GM19240 (cell line): ENCODE measurements around the gene JPT1.
"Not testable (repeated sequence)": the region's sequence is repeated elsewhere in the genome, so short reads cannot be mapped to it uniquely, and the experiment has no call there.

Source experiments
- DNase-seq: peaks from one replicate; pipeline ENCODE4 v3.0.0; 2011; ENCODE audit warnings: low spot score; ENCODE audit not compliant: insufficient read length

Gene JPT1, protein sequence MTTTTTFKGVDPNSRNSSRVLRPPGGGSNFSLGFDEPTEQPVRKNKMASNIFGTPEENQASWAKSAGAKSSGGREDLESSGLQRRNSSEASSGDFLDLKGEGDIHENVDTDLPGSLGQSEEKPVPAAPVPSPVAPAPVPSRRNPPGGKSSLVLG

DNA sequence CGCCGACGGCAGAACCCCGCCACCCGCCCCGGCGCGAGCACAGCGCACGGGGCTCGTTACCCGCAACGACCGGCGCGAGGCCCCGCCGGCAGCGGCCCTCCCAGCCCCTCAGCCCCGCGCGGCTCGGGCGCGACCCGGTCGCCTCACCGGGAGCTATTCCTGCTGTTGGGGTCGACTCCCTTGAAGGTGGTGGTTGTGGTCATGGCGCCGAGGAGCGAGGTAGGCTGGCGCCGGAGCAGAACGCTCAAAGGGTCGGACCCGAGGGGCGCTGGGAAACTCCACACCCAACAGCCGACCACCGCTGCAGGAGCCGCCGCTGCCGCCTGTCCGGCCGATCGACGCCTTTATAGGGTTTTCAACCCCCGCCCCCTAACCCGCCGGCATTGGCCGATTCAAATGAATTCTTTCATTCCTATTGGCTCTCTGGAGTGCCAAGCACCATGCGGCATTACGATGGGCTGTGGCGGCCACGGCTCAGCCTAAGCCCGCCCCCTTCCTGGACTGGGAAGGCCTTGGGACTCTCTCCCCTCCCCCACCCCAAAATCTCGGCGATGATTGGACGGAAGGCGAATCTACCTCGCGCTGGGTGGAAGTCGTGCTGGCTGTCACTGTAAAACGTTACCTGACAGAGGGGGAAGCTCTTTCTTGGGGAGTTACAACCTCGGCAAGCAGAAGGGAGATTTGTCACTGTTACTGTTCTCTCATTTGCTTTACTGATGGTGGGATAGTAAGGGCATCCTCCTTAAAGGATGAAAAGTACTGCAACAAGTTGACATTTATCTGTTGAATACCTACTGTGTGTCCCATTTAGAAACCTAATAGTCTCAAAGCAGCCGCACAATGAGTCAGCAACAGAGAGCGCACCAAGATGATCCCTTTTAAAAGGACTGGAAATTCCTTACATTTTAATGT, at the start of gene JPT1:
JPT1 (minus strand) TSS at position 318 of the 912 bp plus-strand sequence; CDS start at position 203, 115 bp downstream.
- peak; percentile 96 for DNase-seq

DNA sequence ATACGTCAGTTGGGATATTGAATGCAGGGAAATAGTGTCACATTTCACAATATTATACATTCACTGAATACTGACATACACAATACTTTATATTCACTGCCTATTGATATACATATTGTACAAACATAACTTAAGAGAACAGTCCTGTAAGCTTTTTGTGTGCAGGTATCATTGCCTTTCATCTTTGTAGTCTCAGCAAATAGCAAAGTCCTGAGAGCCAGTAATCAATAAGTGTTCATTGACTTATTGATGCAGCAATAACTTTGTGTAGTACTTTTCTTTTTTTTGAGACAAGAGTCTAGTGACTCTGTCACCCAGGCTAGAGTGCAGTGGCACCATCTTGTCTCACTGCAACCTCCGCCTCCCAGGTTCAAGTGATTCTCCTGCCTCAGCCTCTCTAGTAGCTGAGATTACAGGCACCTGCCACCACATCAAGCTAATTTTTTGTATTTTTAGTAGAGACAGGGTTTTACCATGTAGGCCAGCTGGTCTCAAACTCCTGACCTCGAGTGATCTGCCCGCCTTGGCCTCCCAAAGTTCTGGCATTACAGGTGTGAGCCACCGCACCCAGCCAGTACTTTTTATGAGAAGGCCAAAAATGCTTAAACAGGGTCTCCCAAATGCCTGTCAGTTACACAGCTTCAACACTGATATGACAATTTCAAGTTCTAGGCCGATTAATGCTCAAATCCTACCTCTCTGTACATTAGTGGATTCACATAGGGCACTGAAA, 45.7 kb upstream of the JPT1 start:
- DNase-seq = no peak

DNA sequence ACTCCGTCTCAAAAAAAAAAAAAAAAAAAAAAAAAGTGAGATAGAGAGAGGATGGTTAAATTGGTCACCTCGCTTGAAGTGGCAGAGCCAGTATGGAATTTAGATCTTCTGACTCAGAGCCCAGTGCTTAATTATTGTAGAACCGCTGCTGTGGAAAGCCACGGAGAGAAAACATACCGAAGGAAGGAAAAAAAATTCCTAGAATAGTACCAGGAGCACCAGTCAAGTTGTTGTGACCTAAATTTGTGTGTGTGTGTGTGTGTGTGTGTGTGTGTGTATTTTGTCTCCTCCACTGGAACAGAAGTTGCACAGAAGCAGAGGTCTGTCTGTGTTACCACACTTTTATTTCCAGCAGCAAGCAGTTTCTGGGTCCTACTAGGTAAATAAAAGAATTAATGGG, 40.6 kb upstream of the JPT1 start:
- DNase-seq = no peak

DNA sequence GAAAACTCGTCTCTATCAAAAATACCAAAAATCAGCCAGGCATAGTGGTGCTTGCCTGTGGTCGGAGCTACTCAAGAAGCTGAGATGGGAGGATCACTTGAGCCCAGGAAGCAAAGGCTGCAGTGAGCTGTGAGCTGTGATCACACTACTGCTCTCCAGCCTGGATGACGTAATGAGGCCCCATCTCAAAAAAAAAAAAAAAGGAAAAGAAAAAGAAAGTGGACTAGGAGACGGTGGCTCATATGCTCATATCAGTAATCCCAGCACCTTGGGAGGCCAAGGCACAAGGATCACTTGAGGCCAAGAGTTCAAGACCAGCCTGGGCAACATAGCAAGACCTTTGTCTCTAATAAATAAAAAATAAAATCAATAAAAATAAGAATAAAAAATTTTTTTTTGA, 37.3 kb upstream of the JPT1 start:
- no peak for DNase-seq

DNA sequence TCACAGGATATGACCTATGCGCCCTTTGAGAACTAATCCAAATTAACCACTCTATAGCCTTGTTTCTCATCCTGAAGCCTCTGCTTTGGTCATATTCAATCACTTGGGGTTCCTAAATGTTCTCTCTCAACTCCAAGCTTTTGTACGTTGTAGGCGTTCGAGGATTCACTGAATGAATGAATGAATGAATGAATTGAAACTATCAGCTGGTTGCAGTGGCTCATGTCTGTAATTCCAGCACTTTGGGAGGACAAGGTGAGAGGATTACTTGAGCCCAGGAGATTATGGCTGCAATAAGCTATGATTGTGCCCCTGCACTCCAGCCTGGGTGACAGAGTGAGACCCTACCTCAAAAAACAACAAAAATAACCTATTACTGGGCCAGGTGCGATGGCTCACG, 34.3 kb upstream of the JPT1 start:
- DNase-seq = no peak

DNA sequence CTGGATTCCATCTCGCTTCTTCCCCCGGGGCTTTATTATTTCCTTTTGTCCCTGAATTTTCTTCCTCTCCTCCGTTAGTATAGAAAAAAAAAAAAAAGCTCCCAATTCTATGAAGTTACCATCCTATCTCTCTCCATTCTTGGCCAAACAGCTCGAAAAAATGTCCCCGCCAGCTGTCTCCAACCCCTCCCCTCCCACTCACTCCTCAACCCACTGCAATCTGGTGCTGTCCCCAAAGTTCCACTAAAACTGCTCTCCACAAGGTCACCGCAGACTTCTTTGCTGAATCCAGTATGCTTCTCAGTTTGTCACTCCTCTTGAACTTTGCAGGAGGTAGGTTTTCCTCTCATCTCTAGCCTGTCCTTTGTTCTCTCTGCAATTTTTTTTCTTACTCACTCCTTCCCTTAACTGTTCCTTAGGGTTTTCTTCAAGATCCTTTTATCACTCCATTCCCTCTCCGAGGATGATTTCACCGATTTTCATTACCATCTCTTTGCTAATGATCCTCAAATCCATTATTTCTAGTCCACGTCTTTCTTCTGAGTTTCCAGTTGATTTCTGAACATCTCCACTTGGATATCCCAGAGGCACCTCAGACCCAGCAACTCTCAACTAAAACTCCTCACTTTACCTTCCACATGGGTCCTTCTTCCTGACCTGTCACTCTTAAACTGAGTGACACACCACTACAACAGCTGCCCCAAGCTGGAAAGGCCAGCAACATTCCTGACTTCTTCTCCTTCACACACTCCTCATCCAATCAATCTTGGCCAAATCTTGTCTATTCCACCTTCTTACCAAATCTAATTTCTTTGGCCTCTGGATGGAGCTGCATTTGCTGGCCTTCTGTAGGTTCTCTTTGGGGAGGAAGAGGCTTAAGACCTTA, 29.9 kb upstream of the JPT1 start:
- no peak for DNase-seq

DNA sequence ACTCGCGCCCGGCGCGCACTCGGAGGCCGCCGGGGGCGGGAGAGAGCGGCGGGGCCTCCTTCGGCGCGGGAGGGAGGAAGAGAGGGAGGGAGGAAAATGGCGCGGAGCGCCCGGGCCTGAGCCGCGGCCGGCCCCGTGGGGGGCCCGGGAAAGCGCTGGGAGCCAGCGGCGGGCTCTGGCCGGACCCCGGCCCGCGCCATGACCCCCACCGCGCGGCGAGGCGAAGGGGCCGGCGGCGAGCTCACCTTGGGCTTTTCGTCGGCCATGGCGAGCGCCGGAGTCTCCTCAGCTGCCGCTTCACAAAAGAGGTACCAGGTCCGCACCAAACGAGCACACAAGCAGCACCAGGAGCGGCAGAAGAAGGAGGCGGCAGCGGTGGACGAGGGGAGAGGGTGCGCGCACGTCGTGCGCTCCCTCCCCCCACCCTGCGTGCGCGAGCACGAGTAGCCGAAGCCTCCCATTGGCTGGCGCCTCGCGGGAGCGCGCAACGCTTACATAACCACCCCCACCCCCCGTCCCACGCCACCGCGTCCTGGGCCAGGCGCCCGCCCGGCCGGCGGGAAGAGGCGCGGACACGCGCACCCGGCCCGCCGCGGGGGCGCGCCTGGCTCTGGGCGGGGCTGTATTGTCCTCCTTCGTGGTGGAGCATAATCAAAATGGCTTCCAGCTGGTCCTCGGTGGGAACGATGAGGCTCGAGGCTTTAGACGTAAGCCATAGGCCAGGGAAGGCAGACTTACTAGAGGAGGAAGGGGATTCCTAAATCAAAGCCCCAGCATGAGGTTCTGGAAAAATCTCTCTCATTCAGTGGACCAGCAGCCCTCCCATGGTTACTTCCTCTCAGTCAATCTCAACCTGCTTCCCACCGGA, 28.5 kb upstream of the JPT1 start, which contains the start of gene SUMO2:
SUMO2 (minus strand) TSS at position 391 of the 868 bp plus-strand sequence; CDS start at position 266, 125 bp downstream.
- DNase-seq = peak; percentile 89

DNA sequence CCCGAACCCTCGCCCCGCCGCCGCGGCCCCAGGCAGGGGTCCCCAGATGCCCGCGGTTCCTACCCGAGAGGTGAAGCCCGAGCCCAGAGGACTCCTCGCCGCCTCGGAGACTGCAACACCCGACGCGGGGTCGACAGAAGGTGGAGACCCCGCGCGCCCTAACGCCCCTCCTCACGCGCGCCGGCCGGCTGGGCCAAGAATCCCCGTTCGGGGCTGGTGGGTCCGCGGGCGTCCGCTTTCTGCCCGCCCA, 27.9 kb upstream of the JPT1 start:
- DNase-seq = no peak

DNA sequence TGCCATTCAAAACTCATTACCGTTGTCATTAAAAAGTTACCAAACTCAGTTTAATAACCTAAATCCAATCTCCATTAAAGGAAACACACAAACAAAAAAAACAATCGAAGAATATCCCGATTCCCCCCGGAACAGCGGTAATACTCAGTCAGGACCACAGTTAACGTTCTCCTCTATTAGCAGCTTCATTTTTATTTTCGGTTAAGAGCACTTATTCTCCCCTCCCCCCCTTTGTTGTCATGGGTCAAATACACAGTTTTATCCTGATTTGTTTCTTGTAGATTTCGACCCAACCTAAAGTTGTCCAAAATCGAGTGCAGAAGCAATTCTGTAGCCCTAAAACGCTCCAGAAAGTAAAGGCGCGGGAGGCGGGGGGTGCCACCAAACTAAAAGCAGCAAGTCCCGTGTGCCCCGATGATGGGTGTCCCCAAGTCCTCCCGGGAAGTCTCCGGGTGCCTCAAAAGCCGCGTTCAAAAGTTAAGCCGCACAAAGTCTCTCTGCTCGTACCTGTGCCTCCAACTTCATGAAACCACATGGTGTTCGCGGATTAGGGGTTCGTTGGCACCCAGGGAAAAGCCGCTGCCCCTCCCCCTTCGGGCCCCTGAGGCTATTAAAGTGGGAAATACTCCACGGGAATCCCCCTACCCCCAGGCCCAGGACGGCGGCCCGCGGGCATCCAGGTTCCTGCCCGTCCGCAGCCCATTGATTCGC, 27.5 kb upstream of the JPT1 start:
- no peak for DNase-seq

DNA sequence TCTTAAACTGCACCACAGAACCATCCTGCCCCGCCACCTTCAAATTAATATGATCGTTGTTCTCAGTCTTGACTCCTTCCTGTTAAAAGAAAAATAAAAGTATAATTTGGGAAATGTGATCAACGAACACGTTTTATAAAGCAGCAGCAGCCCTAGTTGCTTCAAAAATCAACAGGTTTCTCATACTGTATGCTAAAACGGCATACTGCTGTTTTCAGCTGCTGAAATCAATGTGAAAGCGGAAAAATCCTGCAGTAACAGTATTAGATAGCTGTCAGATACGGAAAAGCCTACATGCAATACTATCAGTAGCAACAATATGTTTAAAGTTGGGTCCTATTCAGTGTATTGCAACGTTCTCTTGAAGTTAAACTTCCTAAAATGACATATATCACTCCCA, 26.8 kb upstream of the JPT1 start:
- no peak for DNase-seq

DNA sequence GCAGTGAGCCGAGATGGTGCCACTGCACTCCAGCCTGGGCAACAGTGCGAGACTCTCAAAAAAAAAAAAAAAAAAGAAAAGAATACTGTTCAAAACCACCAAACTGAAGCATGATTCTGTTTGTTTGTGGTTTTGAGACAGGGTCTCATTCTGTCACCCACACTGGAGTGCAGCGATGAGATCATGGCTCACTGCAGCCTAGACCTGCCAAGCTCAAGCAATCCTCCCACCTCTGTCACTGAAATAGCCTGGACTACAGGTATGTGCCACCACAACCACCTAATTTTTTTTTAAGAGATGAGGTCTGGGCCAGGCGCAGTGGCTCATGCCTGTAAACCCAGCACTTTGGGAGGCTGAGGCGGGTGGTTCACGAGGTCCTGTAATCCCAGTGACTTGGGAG, 24.1 kb upstream of the JPT1 start:
- DNase-seq = no peak

DNA sequence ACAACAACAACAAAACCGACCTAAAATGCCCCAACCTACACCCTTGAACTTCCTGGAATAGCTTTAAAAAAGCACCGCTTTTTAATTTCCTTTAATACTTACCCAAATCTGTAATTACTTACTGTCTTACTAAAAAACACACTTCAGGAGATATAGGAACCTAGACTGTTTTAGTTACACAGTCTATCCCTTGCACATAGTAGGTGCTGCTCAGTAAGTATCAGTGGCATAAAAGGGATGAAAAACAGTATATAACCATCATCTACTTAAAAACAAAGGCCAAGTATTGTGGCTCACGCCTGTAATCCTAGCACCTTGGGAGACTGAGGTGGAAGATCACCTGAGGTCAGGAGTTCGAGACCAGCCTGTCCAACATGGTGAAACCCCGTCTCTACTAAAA, 22.3 kb upstream of the JPT1 start:
- DNase-seq = no peak

DNA sequence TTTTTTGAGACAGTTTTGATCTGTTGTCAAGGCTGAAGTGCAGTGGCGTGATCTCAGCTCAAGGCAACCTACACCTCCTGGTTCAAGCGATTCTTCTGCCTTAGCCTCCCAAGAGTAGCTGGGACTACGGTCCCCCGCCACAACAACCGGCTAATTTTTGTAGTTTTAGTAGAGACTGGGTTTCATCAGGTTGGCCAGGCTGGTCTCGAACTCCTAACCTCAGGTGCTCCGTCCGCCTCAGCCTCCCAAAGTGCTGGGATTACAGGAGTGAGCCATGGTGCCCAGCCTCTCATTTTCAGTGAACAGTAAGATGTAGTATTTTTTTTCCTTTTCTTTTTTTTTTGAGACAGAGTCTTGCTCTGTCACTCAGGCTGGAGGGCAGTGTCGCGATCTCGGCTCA, 20.7 kb upstream of the JPT1 start:
- DNase-seq = no peak

DNA sequence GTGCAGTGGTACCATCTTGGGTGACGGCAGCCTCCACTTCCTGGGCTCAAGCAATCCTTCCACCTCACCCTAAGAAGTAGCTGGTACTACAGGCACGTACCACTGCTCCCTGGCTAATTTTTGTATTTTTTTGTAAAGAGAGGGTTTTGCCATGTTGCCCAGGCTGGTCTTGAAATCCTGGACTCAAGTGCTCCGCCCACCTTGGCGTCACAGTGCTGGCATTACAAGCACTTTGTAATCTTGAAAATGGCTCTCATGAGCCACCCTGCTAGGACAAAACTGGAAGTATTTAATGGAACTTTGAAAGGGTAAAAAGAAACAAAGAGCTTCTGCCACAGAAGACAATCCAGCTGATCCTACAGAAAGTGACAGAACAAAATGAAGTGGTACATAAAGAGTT, 19.2 kb upstream of the JPT1 start:
- DNase-seq = no peak

DNA sequence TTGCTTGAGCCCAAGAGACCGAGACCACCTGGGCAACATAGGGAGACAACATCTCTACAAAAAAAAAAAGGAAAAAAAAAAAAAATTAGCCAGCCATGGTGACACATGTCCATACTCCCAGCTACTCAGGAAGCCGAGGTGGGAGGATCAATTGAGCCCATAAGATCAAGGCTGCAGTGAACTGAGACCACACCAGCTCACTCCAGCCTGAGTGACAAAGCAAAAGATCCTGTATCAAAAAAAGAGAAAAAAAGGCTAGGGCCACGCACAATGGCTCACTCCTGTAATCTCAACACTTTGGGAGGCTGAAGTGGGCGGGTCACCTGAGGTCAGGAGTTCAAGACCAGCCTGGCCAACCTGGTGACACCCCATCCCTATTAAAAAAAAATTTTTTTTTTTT, 14.7 kb upstream of the JPT1 start:
- no peak for DNase-seq

DNA sequence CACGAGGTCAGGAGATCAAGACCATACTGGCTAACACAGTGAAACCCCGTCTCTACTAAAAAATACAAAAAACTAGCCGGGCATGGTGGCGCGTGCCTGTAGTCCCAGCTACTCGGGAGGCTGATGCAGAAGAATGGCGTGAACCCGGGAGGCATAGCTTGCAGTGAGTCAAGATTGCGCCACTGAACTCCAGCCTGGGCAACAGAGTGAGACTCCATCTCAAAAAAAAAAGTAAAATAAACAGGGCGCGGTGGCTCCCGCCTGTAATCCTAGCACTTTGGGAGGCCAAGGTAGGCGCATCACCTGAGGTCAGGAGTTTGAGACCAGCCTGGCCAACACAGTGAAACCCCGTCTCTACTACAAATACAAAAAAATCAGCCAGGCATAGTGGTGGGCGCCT, 10.3 kb upstream of the JPT1 start:
- not testable (repeated sequence) for DNase-seq

DNA sequence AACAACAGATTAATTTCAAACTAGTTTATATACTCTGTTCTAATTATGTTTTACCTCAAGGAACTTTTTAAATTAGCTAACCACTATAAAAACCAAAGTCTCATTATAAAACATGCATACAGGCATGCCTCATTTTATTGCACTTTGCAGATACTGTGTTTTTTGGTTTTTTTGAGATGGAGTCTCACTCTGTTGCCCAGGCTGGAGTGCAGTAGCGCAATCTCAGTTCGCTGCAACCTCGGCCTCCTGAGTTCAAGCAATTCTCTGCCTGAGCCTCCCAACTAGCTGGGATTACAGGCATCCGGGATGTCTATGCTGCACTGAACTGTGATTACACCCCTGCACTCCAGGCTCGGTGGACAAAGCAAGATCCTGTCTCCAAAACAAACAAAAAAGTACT, 8.8 kb upstream of the JPT1 start:
- DNase-seq = no peak

DNA sequence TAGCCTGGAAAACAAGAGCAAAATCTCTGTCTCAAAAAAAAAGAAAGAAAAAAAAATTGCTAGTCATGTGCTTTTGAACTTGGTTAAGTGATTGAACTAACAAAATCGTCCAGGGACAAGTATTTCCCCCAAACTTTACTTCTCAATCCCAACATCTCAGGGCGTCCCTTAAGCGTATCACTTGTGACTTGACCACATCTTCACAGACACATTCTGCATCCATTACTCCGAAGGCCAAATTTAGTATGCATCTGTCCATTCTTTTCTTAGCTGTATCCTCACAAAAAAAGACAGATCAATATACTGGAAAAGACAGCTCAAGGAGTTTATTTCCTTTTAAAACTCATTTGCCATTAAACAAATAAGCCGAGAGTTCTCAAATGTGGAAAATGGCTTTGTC, 5.9 kb upstream of the JPT1 start:
- no peak for DNase-seq

DNA sequence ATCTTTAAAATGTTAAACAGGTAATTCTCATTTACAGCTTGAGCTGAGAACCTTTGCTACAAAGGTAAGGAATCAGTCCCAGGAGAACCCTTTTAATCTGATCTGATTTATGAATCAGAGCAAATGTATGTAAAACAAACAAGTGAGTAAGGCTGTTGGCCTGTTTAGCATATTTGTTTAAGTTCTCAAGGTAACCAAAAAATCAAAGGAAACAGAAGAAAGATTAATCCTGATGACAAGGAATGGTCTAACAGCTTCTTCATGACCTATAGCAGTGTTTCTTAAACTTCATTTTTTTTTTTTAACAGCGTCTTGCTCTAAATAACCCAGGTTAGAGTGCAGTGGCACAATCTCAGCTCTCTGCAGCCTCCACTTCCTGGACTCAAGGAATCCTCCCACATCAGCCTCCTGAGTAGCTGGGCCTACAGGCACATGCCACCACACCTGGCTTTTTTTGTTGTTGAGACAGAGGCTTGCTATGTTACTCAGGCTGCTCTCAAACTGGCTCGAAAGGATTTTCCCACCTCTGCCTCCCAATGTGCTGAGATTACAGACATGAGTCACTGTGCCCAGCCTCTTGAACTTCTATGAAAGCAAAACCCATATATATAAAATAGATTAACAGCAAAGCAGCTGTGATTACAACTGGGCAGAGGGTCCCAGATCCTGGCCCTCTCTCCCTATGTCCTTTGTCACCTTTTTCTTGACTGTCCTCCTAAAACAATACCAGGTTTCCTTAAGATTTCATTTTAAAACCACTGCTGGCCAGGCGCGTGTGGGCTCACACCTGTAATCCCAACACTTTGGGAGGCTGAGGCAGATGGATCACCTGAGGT, 5.1 kb upstream of the JPT1 start:
- no peak for DNase-seq
